Natural killer cell (primary cell): ENCODE data around the gene KPNA3. TPM values are rescaled to one million over a fixed set of nuclear protein-coding genes. Genes with fewer than 3 reads are reported as not detected.

Source experiments
- ATAC-seq, 3 donors: fragments of 150-1000 bp in 2 of 3; fragments of 200-7000 bp in 1 of 3; cut with Tn5 transposase; 1 replicate in 1 of 3; 2 replicates in 2 of 3; pipeline ENCODE4 v1.10.0; 2021; ENCODE audit warnings: mild to moderate bottlenecking in 2 of 3, moderate library complexity in 2 of 3
- DNase-seq, 2 donors: peaks; one replicate each; pipeline versions ENCODE4 v3.0.0 to v3.0.0-alpha.2; 2013 to 2021; ENCODE audit warnings: mixed read lengths in 1 of 2
- H3K27ac ChIP-seq: one replicate; pipeline ENCODE4 v1.5.1; 2013; ENCODE audit warnings: mild to moderate bottlenecking, low read length
- H3K27me3 ChIP-seq: one replicate; pipeline ENCODE4 v1.6.1; 2013; ENCODE audit warnings: low read length; ENCODE audit not compliant: control insufficient read depth, insufficient read depth
- H3K36me3 ChIP-seq: one replicate; pipeline ENCODE4 v1.6.1; 2013; ENCODE audit warnings: low read length; ENCODE audit not compliant: control insufficient read depth, insufficient read depth
- H3K4me1 ChIP-seq: one replicate; pipeline ENCODE4 v1.6.1; 2013; ENCODE audit warnings: low read length; ENCODE audit not compliant: control insufficient read depth, insufficient read depth
- H3K4me3 ChIP-seq: one replicate; pipeline ENCODE4 v1.5.1; 2013; ENCODE audit warnings: low read length
- H3K9me3 ChIP-seq: one replicate; pipeline ENCODE4 v1.6.1; 2013; ENCODE audit warnings: low read length; ENCODE audit not compliant: control insufficient read depth, insufficient read depth
- H3K27ac Mint-ChIP-seq, 2 donors: one replicate each; pipeline ENCODE4 v1.8.0; 2022; ENCODE audit warnings: mild to moderate bottlenecking in 2 of 2, mixed read lengths in 2 of 2, moderate library complexity in 1 of 2
- H3K27me3 Mint-ChIP-seq, 2 donors: one replicate each; pipeline ENCODE4 v1.8.0; 2022; ENCODE audit warnings: low read depth in 2 of 2, mixed read lengths in 2 of 2
- H3K36me3 Mint-ChIP-seq: one replicate; pipeline ENCODE4 v1.8.0; 2022; ENCODE audit warnings: mixed read lengths
- H3K4me1 Mint-ChIP-seq, 2 donors: one replicate each; pipeline ENCODE4 v1.8.0; 2022; ENCODE audit warnings: mixed read lengths in 2 of 2
- H3K4me3 Mint-ChIP-seq: one replicate; pipeline ENCODE4 v1.8.0; 2022; ENCODE audit warnings: mild to moderate bottlenecking, moderate library complexity, mixed read lengths
- H3K9me3 Mint-ChIP-seq, 2 donors: one replicate each; pipeline ENCODE4 v1.8.0; 2022; ENCODE audit warnings: mixed read lengths in 2 of 2
- CTCF ChIP-seq: fragments of 200-600 bp; IDR thresholded peaks from one replicate; pipeline ENCODE4 v1.8.0; 2022; ENCODE audit warnings: antibody characterized with exemption
- whole genome bisulfite sequencing: methylation state at CpG from one replicate; pipeline ENCODE4 v1.1.7; 2013; ENCODE audit warnings: missing lambda C conversion rate; ENCODE audit not compliant: insufficient coverage; 5-methylcytosine and 5-hydroxymethylcytosine counted together
- intact Hi-C: fragments of 100-400 bp; cut with micrococcal nuclease; formaldehyde crosslinking; loops from one replicate; pipeline ENCODE4 v1.14.2; 2022
- total RNA-seq, 4 donors: library from RNA; stranded (reverse); fragments of 120-200 nt in 1 of 4; gene quantifications; one replicate each; pipeline versions ENCODE4 v1.2.3 to v1.2.4, GENCODE V29; 2013 to 2022

KPNA3 gene
- total RNA-seq, 3 donors from 2014 or later (not counting 1 experiment from before 2014, with no cell fraction given) = 27.8 to 35.5 (median 29.8) TPM

- no peaks in the 10 kb centered on the region for H3K27me3 ChIP-seq
- Mint-ChIP-seq H3K9me3 (no peaks in the 10 kb centered on the region), H3K4me1 (peaks cover 9 to 15% of the 10 kb centered on the region in 2 donors), H3K4me3 (peak within 1 kb of the TSS; percentile 89), H3K36me3 (no peaks in the 10 kb centered on the region), H3K27ac (peak within 1 kb of the TSS; percentile 21 to 68), H3K27me3 (no peaks in the 10 kb centered on the region)
- no peaks in the 10 kb centered on the region for H3K36me3 ChIP-seq
- under 1% methylated on average over 67 of the region's 67 CpGs for WGBS
- peak within 1 kb of the TSS; percentile 56 for H3K27ac ChIP-seq
- peak; percentile 96 to 98 (median 97) for ATAC-seq
- H3K9me3 ChIP-seq = no peaks in the 10 kb centered on the region
- no peak for TF ChIP-seq CTCF
- DNase-seq = peak; percentile 73 to 89
- peaks cover 12% of the 10 kb centered on the region for H3K4me1 ChIP-seq
- intact Hi-C loops = no loop called here
- peak within 1 kb of the TSS; percentile 79 for H3K4me3 ChIP-seq
Observed at GRCh38 chr13:49690995-49691784, 101.3 kb downstream of the KPNA3 start, which contains the start of gene EBPL. Gene EBPL (minus strand): TSS chr13:49691486. CDS start chr13:49691424, 62 bp downstream.

DNA sequence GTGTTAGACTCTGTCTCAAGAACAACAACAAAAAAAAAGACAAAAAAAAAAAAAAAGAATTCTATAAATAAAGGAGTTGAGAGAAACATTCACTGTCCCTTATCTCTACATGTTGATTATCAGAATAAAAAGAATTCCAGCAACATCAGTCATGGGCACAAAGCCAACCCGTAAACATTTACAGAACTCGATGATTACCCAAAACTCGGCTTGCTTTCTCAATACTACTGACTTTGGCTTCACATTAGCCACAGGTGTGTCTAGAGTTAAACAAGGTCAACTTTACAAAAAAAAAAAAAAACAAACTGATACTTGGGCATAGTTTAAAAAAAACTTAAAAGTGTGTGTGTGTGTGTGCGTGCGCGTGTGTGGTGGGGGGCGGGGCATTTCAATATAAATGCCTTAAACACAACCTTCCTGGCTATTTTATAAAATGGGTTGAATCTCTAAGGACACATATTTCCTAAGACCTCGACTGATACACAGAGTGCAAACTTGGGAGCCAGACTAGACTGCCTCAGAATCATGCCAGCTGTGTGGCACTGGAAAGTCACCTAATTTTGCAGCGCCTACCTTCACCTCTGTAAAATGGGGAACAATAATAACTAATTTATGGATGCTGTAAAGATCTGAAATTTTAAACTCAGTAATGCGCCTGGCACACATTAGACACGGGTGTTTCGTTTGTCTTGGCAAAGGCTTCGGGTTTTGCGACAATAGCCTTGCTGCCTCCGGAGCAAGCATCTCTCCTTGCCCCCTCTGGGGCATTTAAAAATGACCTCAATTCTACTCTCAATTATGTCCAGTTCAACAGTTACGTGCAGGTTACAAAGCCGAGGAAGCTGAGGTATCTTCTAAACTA lies 102.1 kb downstream of the KPNA3 start:
- 11% methylated on average over 13 of the region's 17 CpGs for WGBS
- DNase-seq (peak in 1 of 2 donors; percentile 23), ATAC-seq (peak in 1 of 3 donors; percentile 2)
- H3K27me3 ChIP-seq = no peaks in the 10 kb centered on the region
- no peaks in the 10 kb centered on the region for H3K27me3 Mint-ChIP-seq
- H3K4me1 ChIP-seq = peaks cover 12% of the 10 kb centered on the region
- H3K9me3 ChIP-seq = no peaks in the 10 kb centered on the region
- peaks cover 12 to 19% of the 10 kb centered on the region in 2 donors for H3K4me1 Mint-ChIP-seq
- H3K27ac Mint-ChIP-seq = peak overlapping the region; percentile 21 to 68
- H3K9me3 Mint-ChIP-seq = no peaks in the 10 kb centered on the region
- TF ChIP-seq CTCF = no peak
- peak overlapping the region; percentile 89 for H3K4me3 Mint-ChIP-seq
- H3K36me3 Mint-ChIP-seq = no peaks in the 10 kb centered on the region
- intact Hi-C loops = no loop called here
- no peak overlapping the region for H3K27ac ChIP-seq
- peak overlapping the region; percentile 79 for H3K4me3 ChIP-seq
- H3K36me3 ChIP-seq = no peaks in the 10 kb centered on the region

DNA sequence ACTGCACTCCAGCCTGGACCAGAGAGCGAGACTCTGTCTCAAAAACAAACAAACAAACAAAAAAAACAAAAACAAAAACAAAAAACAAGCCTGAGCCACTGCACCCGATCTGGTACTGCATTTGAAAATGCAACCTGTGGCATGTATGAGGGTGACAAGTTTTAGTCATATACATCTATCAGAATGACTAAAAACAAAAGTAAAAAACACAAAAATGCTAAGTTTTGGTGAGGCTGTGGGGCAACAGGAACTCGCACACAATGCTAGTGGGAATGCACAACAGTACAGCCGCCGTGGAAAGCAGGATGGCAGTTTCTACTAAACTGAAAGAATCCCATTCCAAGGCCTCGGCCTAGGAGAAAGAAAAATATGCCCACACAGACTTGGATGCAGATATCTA lies 109.0 kb downstream of the KPNA3 start:
- Mint-ChIP-seq H3K4me3 (no peak overlapping the region), H3K9me3 (no peaks in the 10 kb centered on the region), H3K27ac (no peak overlapping the region), H3K4me1 (peaks cover 9 to 10% of the 10 kb centered on the region in 2 donors), H3K27me3 (no peaks in the 10 kb centered on the region), H3K36me3 (no peaks in the 10 kb centered on the region)
- WGBS = 93% methylated on average over 5 of the region's 6 CpGs
- Histone ChIP-seq H3K27ac (no peak overlapping the region), H3K9me3 (no peaks in the 10 kb centered on the region), H3K4me1 (no peaks in the 10 kb centered on the region), H3K36me3 (no peaks in the 10 kb centered on the region), H3K27me3 (no peaks in the 10 kb centered on the region), H3K4me3 (no peak overlapping the region)
- DNase-seq (no peak), ATAC-seq (no peak)
- intact Hi-C loops = no loop called here
- no peak for TF ChIP-seq CTCF
